IMR-90 (cell line): Measurements from ENCODE around the gene ATP1A2. TPM values are rescaled to one million over a fixed set of nuclear protein-coding genes. Genes with fewer than 3 reads are reported as not detected.

Experiments used
- ATAC-seq: fragments of 200-7000 bp; cut with Tn5 transposase; 2 replicates; pipeline ENCODE4 v1.9.1; 2020; ENCODE audit warnings: low read depth, mild to moderate bottlenecking, moderate library complexity
- BruUV-seq: library from RNA; stranded (reverse); fragments of 400-500 nt; replicated peaks from 2 replicates; lab custom pipeline; 2021; lab: Mats Ljungman, UMichigan
- CTCF ChIA-PET: fragments of 300-600 bp; formaldehyde crosslinking; extraction: SDS; loops from one replicate; lab custom pipeline; 2021; ENCODE audit warnings: antibody characterized with exemption; lab: Yijun Ruan, JAX
- POLR2A ChIA-PET: fragments of 300-600 bp; sonication (Branson Sonifier 250); formaldehyde crosslinking; loops from one replicate; lab custom pipeline; 2022; ENCODE audit warnings: antibody characterized with exemption; ENCODE audit not compliant: unreplicated experiment; lab: Charles Lee
- DNase-seq: peaks from one replicate; pipeline ENCODE4 v3.0.0; 2013
- H2AFZ ChIP-seq: replicated peaks from 2 replicates; pipeline ENCODE3; 2013; ENCODE audit warnings: low read length, mild to moderate bottlenecking; ENCODE audit not compliant: poor library complexity
- H2AK5ac ChIP-seq: 2 replicates; pipeline ENCODE4 v1.6.1; 2013; ENCODE audit warnings: low read depth, low read length, inconsistent platforms
- H2AK9ac ChIP-seq: replicated peaks from 2 replicates; pipeline ENCODE3; 2013; ENCODE audit warnings: mild to moderate bottlenecking, low read depth, low read length, moderate library complexity; ENCODE audit not compliant: poor library complexity
- H2BK120ac ChIP-seq: 2 replicates; pipeline ENCODE4 v1.6.1; 2013; ENCODE audit warnings: low read depth, low read length, inconsistent platforms
- H2BK15ac ChIP-seq: 3 replicates; pipeline ENCODE4 v1.6.1; 2013; ENCODE audit warnings: low read depth, low read length, inconsistent platforms
- H2BK20ac ChIP-seq: 2 replicates; pipeline ENCODE4 v1.6.1; 2013; ENCODE audit warnings: low read depth, mild to moderate bottlenecking, inconsistent platforms, low read length, moderate library complexity
- H2BK5ac ChIP-seq: 2 replicates; pipeline ENCODE4 v1.6.1; 2013; ENCODE audit warnings: mild to moderate bottlenecking, low read depth, low read length, inconsistent platforms; ENCODE audit not compliant: poor library complexity, severe bottlenecking
- H3K14ac ChIP-seq: replicated peaks from 2 replicates; pipeline ENCODE4 v1.6.1; 2013; ENCODE audit warnings: low read depth, low read length, inconsistent platforms
- H3K18ac ChIP-seq: 2 replicates; pipeline ENCODE4 v1.6.1; 2013; ENCODE audit warnings: low read depth, low read length, control low read depth
- H3K23ac ChIP-seq: 2 replicates; pipeline ENCODE4 v1.6.1; 2013; ENCODE audit warnings: low read depth, low read length, inconsistent platforms
- H3K27ac ChIP-seq: 2 replicates; pipeline ENCODE4 v1.5.1; 2013; ENCODE audit warnings: mild to moderate bottlenecking, control low read depth, low read length; ENCODE audit not compliant: insufficient read depth
- H3K27me3 ChIP-seq: 2 replicates; pipeline ENCODE4 v1.6.1; 2013; ENCODE audit warnings: low read length; ENCODE audit not compliant: control insufficient read depth, insufficient read depth
- H3K36me3 ChIP-seq: 2 replicates; pipeline ENCODE4 v1.6.1; 2013; ENCODE audit warnings: low read length, mixed read lengths; ENCODE audit not compliant: control insufficient read depth, insufficient read depth
- H3K4ac ChIP-seq: 2 replicates; pipeline ENCODE4 v1.6.1; 2013; ENCODE audit warnings: low read depth, low read length, inconsistent platforms
- H3K4me1 ChIP-seq: 2 replicates; pipeline ENCODE4 v1.6.1; 2013; ENCODE audit warnings: low read length, mixed read lengths; ENCODE audit not compliant: control insufficient read depth, insufficient read depth
- H3K4me2 ChIP-seq: 2 replicates; pipeline ENCODE4 v1.6.1; 2013; ENCODE audit warnings: low read depth, mild to moderate bottlenecking, control low read depth, low read length, moderate library complexity
- H3K4me3 ChIP-seq: 2 replicates; pipeline ENCODE4 v1.5.1; 2013; ENCODE audit warnings: low read depth, mild to moderate bottlenecking, control low read depth, low read length, moderate library complexity; ENCODE audit not compliant: insufficient read depth
- H3K56ac ChIP-seq: 2 replicates; pipeline ENCODE4 v1.6.1; 2013; ENCODE audit warnings: low read length, inconsistent platforms; ENCODE audit not compliant: insufficient read depth; ENCODE audit errors: extremely low read depth
- H3K79me1 ChIP-seq, 2 experiments: 2 replicates each; pipeline ENCODE4 v1.6.1; 2013; ENCODE audit warnings: low read length in 2 of 2, inconsistent platforms in 1 of 2, low read depth in 1 of 2
- H3K9ac ChIP-seq: 2 replicates; pipeline ENCODE4 v1.6.1; 2013; ENCODE audit warnings: low read depth, low read length, control low read depth
- H3K9me1 ChIP-seq: 2 replicates; pipeline ENCODE4 v1.6.1; 2013; ENCODE audit warnings: low read length, inconsistent platforms; ENCODE audit not compliant: insufficient read depth
- H3K9me3 ChIP-seq: 2 replicates; pipeline ENCODE4 v1.6.1; 2013; ENCODE audit warnings: low read length; ENCODE audit not compliant: control insufficient read depth, insufficient read depth
- H4K20me1 ChIP-seq: 2 replicates; pipeline ENCODE4 v1.6.1; 2013; ENCODE audit warnings: low read length, inconsistent platforms; ENCODE audit not compliant: insufficient read depth
- H4K5ac ChIP-seq: 2 replicates; pipeline ENCODE4 v1.6.1; 2013; ENCODE audit warnings: mild to moderate bottlenecking, low read depth, low read length, control low read depth
- H4K8ac ChIP-seq, 2 experiments: 2 replicates each; pipeline ENCODE4 v1.6.1; 2013; ENCODE audit warnings: low read depth in 2 of 2, low read length in 2 of 2, control low read depth in 1 of 2, inconsistent platforms in 1 of 2
- H4K91ac ChIP-seq: 2 replicates; pipeline ENCODE4 v1.6.1; 2013; ENCODE audit warnings: low read depth, low read length, inconsistent platforms; ENCODE audit not compliant: insufficient read depth
- BHLHE40 ChIP-seq: fragments of 150-350 bp; IDR thresholded peaks from 2 replicates; pipeline ENCODE4 v1.6.1; 2016; ENCODE audit warnings: mild to moderate bottlenecking, low read depth, low read length
- CEBPB ChIP-seq: IDR thresholded peaks from 2 replicates; pipeline ENCODE4 v1.6.1; 2012; ENCODE audit warnings: low read depth, low read length, improper control_type of control experiment
- CHD1 ChIP-seq: IDR thresholded peaks from 2 replicates; pipeline ENCODE4 v1.6.1; 2012; ENCODE audit warnings: low read depth, low read length, improper control_type of control experiment
- CTCF ChIP-seq: conservative IDR thresholded peaks from 2 replicates; pipeline ENCODE4 v1.5.1; 2012; ENCODE audit warnings: mild to moderate bottlenecking, low read depth, low read length, improper control_type of control experiment
- ELK1 ChIP-seq: fragments of 150-350 bp; IDR thresholded peaks from 2 replicates; pipeline ENCODE4 v1.6.1; 2016; ENCODE audit warnings: low read depth, mild to moderate bottlenecking, low read length, moderate library complexity, borderline replicate concordance
- FOS ChIP-seq: fragments of 150-350 bp; IDR thresholded peaks from 2 replicates; pipeline ENCODE4 v1.6.1; 2016; ENCODE audit warnings: low read depth, low read length
- MAFK ChIP-seq: IDR thresholded peaks from 2 replicates; pipeline ENCODE4 v1.6.1; 2012; ENCODE audit warnings: low read depth, low read length, improper control_type of control experiment
- MAZ ChIP-seq: IDR thresholded peaks from 2 replicates; pipeline ENCODE4 v1.6.1; 2012; ENCODE audit warnings: low read depth, mild to moderate bottlenecking, low read length, improper control_type of control experiment, moderate library complexity, borderline replicate concordance
- MXI1 ChIP-seq: IDR thresholded peaks from 2 replicates; pipeline ENCODE4 v1.6.1; 2012; ENCODE audit warnings: low read depth, mild to moderate bottlenecking, low read length, moderate library complexity, borderline replicate concordance
- NFE2L2 ChIP-seq: fragments of 150-350 bp; IDR thresholded peaks from 2 replicates; pipeline ENCODE4 v1.6.1; 2016; ENCODE audit warnings: low read depth, mild to moderate bottlenecking, low read length
- POLR2A ChIP-seq: IDR thresholded peaks from 2 replicates; pipeline ENCODE4 v1.6.1; 2012; ENCODE audit warnings: mild to moderate bottlenecking, low read depth, low read length
- RAD21 ChIP-seq: IDR thresholded peaks from 2 replicates; pipeline ENCODE4 v1.6.1; 2012; ENCODE audit warnings: low read length, improper control_type of control experiment
- RCOR1 ChIP-seq: IDR thresholded peaks from 2 replicates; pipeline ENCODE4 v1.6.1; 2012; ENCODE audit warnings: mild to moderate bottlenecking, low read length, improper control_type of control experiment; ENCODE audit not compliant: insufficient replicate concordance
- RFX5 ChIP-seq: IDR thresholded peaks from 2 replicates; pipeline ENCODE4 v1.8.0; 2012; ENCODE audit warnings: low read depth, mild to moderate bottlenecking, low read length, moderate library complexity
- SMC3 ChIP-seq: fragments of 150-350 bp; IDR thresholded peaks from 2 replicates; pipeline ENCODE4 v1.6.1; 2016; ENCODE audit warnings: low read depth, mild to moderate bottlenecking, antibody characterized with exemption, low read length, moderate library complexity
- USF2 ChIP-seq: fragments of 150-350 bp; IDR thresholded peaks from 2 replicates; pipeline ENCODE4 v1.6.1; 2017; ENCODE audit warnings: mild to moderate bottlenecking, antibody characterized with exemption, low read length, low read depth
- WGBS, 2 experiments: methylation state at CpG; one replicate each; pipeline versions ENCODE4 v1.1.5 to v1.1.7; 2013; ENCODE audit warnings: missing lambda C conversion rate in 2 of 2; ENCODE audit not compliant: insufficient read length in 1 of 2; ENCODE audit errors: extremely low coverage in 2 of 2; 5-methylcytosine and 5-hydroxymethylcytosine counted together
- dilution Hi-C: fragments of 300-500 bp; cut with HindIII; formaldehyde crosslinking; loops from one replicate; pipeline ENCODE4 v1.14.3; 2018; ENCODE audit warnings: low sequenced_read_pairs; ENCODE audit not compliant: unreplicated experiment
- in situ Hi-C: fragments of 300-500 bp; cut with MboI; formaldehyde crosslinking; loops from 3 replicates; pipeline ENCODE4 v1.14.3; 2019; ENCODE audit warnings: low sequenced_read_pairs, inconsistent platforms, mixed read lengths
- intact Hi-C: fragments of 100-400 bp; cut with micrococcal nuclease; formaldehyde crosslinking; loops from 2 replicates; pipeline ENCODE4 v1.10.0; 2022
- polyA plus RNA-seq, 3 experiments: library from polyadenylated mRNA; depleted of rRNA; stranded (reverse); fragments of >200 nt; gene quantifications; 2 replicates each; pipeline ENCODE4 v1.2.3, GENCODE V29; 2012; ENCODE audit warnings: low replicate concordance in 1 of 3
- total RNA-seq: library from RNA; depleted of rRNA; stranded (reverse); fragments of >200 nt; gene quantifications from 2 replicates; pipeline ENCODE4 v1.2.3, GENCODE V29; 2012

ATP1A2 gene
- total and polyA plus RNA-seq, 2 of the 4 experiments (the other 2 are of a cell fraction) = under 0.01 to 0.15 TPM

- H4K5ac ChIP-seq = no peak overlapping the region
- ChIA-PET CTCF (interaction anchor here (1.4 kb wide), 1 partner anchor 35 kb away, joined by 5 read pairs; no protein-coding TSS in a partner anchor), POLR2A (no interaction called here)
- no peak overlapping the region for H3K14ac ChIP-seq
- H3K9me3 ChIP-seq = no peaks in the 10 kb centered on the region
- H2BK120ac ChIP-seq = no peak overlapping the region
- H3K4ac ChIP-seq = no peak overlapping the region
- in situ Hi-C loops = no loop called here
- no peak overlapping the region for H2AK5ac ChIP-seq
- no peaks in the 10 kb centered on the region for H3K4me1 ChIP-seq
- H3K18ac ChIP-seq = no peak overlapping the region
- no peak overlapping the region for H2BK20ac ChIP-seq
- H4K91ac ChIP-seq = no peak overlapping the region
- DNase-seq (no peak), ATAC-seq (no peak)
- no TSS peak for BruUV-seq
- no peak overlapping the region for H3K4me3 ChIP-seq
- no peak overlapping the region for H3K23ac ChIP-seq
- H3K27me3 ChIP-seq = peaks cover 37% of the 10 kb centered on the region
- no peaks in the 10 kb centered on the region for H3K9me1 ChIP-seq
- H2BK15ac ChIP-seq = no peak overlapping the region
- no peaks in the 10 kb centered on the region for H3K79me1 ChIP-seq
- no peaks in the 10 kb centered on the region for H3K36me3 ChIP-seq
- H2AFZ ChIP-seq = no peak overlapping the region
- no peak overlapping the region for H4K8ac ChIP-seq
- H3K27ac ChIP-seq = no peak overlapping the region
- H3K56ac ChIP-seq = no peak overlapping the region
- intact Hi-C loops = no loop called here
- no peak overlapping the region for H2BK5ac ChIP-seq
- no peak overlapping the region for H3K4me2 ChIP-seq
- H3K9ac ChIP-seq = no peak overlapping the region
- H4K20me1 ChIP-seq = no peaks in the 10 kb centered on the region
- TF ChIP-seq RCOR1 (no peak), USF2 (no peak), MAFK (no peak), RFX5 (no peak), MAZ (no peak), NFE2L2 (no peak), MXI1 (no peak), BHLHE40 (no peak), POLR2A (no peak), FOS (no peak), CTCF (no peak), CHD1 (no peak), CEBPB (no peak), RAD21 (no peak), SMC3 (no peak), ELK1 (no peak)
- H2AK9ac ChIP-seq = no peak overlapping the region
- no CpG with 5 or more reads among the region's 3 CpGs for WGBS, 2 experiments
- dilution Hi-C loops = no loop called here
These were observed 42.5 kb downstream of the ATP1A2 start for GRCh38 chr1:160158031-160158430.
